ENCODE measurements around the gene ALG12.

The ALG12 gene

GRCh38 chr22:49856343-49856742 is 61.9 kb downstream of the ALG12 start:
- no peak for TF ChIP-seq CTCF (IDR thresholded peaks at IDR 0.05; ENCODE audit: low read depth, low read length)
- H3K4me3 ChIP-seq (ENCODE audit: low read depth, low read length) = no peak overlapping the region

GRCh38 chr22:49855251-49855911 is 62.9 kb downstream of the ALG12 start:
- H3K4me3 ChIP-seq (ENCODE audit: low read depth, low read length) = peak overlapping the region; percentile 70
- no peak for TF ChIP-seq CTCF (IDR thresholded peaks at IDR 0.05; ENCODE audit: low read depth, low read length)

GRCh38 chr22:49853981-49854831 is 64.0 kb downstream of the ALG12 start:
- H3K4me3 ChIP-seq (ENCODE audit: low read depth, low read length) = peak overlapping the region; percentile 70
- no peak for TF ChIP-seq CTCF (IDR thresholded peaks at IDR 0.05; ENCODE audit: low read depth, low read length)

- no peak for TF ChIP-seq CTCF (IDR thresholded peaks at IDR 0.05; ENCODE audit: low read depth, low read length)
- H3K4me3 ChIP-seq (ENCODE audit: low read depth, low read length) = peak within 1 kb of the TSS; percentile 72
These were observed 65.0 kb downstream of the ALG12 start, which contains the start of gene ZBED4 for GRCh38 chr22:49852898-49853894. Gene ZBED4 (plus strand): TSS chr22:49853844. CDS start chr22:49883663, 29,819 bp downstream.

- peak overlapping the region; percentile 72 for H3K4me3 ChIP-seq (ENCODE audit: low read depth, low read length)
These were observed 65.7 kb downstream of the ALG12 start for GRCh38 chr22:49852568-49852897.

GRCh38 chr22:49850959-49851802 is 67.1 kb downstream of the ALG12 start:
- H3K4me3 ChIP-seq (ENCODE audit: low read depth, low read length) = no peak overlapping the region
- no peak for TF ChIP-seq CTCF (IDR thresholded peaks at IDR 0.05; ENCODE audit: low read depth, low read length)

Measured in WI38 (cell line).